ENCODE results near the gene VPS13D.
A peak's percentile ranks its signal among the peaks of the same experiment; 100 is the strongest.

DNA sequence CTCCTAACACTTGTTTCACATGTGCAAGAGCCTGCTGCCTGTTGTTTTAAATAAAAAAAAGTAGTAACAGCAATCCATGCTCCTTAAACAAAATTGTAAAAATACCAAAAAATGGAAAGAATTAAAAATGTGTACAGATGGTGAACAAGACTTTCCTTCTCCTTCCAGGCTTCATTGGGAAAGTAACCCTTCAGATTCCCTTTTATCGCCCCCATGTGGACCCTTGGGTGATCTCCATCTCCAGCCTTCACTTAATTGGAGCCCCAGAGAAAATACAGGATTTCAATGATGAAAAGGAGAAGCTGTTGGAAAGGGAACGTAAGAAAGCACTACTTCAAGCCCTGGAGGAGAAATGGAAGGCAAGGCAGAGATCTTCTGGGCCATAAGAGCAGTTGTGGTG, 14.2 kb downstream of the VPS13D start:
- TF ChIP-seq, protein P1, sequence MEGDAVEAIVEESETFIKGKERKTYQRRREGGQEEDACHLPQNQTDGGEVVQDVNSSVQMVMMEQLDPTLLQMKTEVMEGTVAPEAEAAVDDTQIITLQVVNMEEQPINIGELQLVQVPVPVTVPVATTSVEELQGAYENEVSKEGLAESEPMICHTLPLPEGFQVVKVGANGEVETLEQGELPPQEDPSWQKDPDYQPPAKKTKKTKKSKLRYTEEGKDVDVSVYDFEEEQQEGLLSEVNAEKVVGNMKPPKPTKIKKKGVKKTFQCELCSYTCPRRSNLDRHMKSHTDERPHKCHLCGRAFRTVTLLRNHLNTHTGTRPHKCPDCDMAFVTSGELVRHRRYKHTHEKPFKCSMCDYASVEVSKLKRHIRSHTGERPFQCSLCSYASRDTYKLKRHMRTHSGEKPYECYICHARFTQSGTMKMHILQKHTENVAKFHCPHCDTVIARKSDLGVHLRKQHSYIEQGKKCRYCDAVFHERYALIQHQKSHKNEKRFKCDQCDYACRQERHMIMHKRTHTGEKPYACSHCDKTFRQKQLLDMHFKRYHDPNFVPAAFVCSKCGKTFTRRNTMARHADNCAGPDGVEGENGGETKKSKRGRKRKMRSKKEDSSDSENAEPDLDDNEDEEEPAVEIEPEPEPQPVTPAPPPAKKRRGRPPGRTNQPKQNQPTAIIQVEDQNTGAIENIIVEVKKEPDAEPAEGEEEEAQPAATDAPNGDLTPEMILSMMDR (IDR thresholded peaks at IDR 0.05; ENCODE audit: low read depth, low read length, poor library complexity, severe bottlenecking): peak; percentile 70
- no peak for TF ChIP-seq EZH2phosphoT487 (IDR thresholded peaks at IDR 0.05; ENCODE audit: borderline replicate concordance, low read length)

Measured in DOHH2 (cell line).